ENCODE results near the gene SLAMF6.
"Not testable (repeated sequence)": the region's sequence is repeated elsewhere in the genome, so short reads cannot be mapped to it uniquely, and the experiment has no call there.

The SLAMF6 gene

GRCh38 chr1:160520582-160520981 lies 2.5 kb downstream of the SLAMF6 start:
- peak overlapping the region in 1 of 7 experiments; percentile 25 for H3K4me3 ChIP-seq
- H3K27ac ChIP-seq, result peak overlapping the region in 14 of 21 experiments; percentile 0 to 89 (median 44)

GRCh38 chr1:160519642-160520435 lies 3.2 kb downstream of the SLAMF6 start:
- Histone ChIP-seq H3K27ac (peak overlapping the region in 9 of 21 experiments; percentile 16 to 89 (median 67)), H3K4me3 (peak overlapping the region in 1 of 7 experiments; percentile 25)

- H3K27ac ChIP-seq, result peak overlapping the region in 1 of 21 experiments; percentile 89
- H3K4me3 ChIP-seq, result not testable (repeated sequence)
Measured at GRCh38 chr1:160517519-160517918, 5.5 kb downstream of the SLAMF6 start.

GRCh38 chr1:160515908-160516307 lies 7.1 kb downstream of the SLAMF6 start:
- H3K4me3 ChIP-seq, H3K27ac ChIP-seq: not testable (repeated sequence)

- H3K4me3 ChIP-seq, result no peak overlapping the region
Measured at GRCh38 chr1:160504651-160505050, 18.4 kb downstream of the SLAMF6 start.

GRCh38 chr1:160503087-160503486 lies 20.0 kb downstream of the SLAMF6 start:
- Histone ChIP-seq H3K4me3 (no peak overlapping the region), H3K27ac (no peak overlapping the region)

More at GRCh38 chr1:160504651-160505050, 18.4 kb downstream of the SLAMF6 start:
- no peak overlapping the region for H3K27ac ChIP-seq

DNA sequence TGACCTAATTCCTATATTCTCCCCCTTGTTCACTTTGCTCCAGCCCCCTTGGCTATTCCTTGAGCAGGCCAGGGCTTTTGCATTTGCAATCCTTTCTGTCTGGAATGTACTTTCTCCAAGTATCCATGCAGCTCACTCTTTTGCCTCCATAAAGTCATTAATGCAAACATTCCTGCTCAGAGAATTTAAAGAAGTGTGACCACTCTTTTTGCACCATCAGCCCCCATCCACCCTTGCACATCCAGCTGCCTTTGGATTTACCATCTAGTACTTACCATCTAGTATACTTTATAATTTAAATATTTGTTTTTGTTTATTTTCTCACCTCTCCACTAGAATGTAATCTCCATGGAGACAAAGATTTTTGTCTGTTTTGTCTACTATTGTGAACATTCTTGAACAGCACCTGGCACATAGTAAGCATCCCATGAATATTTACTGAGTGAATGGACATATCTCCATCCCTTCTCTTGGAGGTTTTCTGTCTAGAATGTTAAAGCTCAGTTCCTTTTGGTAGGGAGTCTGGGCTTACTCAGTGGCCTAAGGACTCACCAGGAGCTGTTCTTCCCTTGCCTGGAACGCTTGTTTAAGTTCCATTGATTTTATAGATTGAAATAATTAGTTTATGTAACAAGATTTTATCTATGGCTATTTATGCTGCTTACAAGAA lies 22.6 kb downstream of the SLAMF6 start:
- Histone ChIP-seq H3K27ac (peak overlapping the region in 4 of 21 experiments; percentile 2 to 62 (median 29)), H3K4me3 (no peak overlapping the region)

- peak overlapping the region in 4 of 21 experiments; percentile 2 to 49 (median 32) for H3K27ac ChIP-seq
Measured at GRCh38 chr1:160499631-160500030, 23.4 kb downstream of the SLAMF6 start.

DNA sequence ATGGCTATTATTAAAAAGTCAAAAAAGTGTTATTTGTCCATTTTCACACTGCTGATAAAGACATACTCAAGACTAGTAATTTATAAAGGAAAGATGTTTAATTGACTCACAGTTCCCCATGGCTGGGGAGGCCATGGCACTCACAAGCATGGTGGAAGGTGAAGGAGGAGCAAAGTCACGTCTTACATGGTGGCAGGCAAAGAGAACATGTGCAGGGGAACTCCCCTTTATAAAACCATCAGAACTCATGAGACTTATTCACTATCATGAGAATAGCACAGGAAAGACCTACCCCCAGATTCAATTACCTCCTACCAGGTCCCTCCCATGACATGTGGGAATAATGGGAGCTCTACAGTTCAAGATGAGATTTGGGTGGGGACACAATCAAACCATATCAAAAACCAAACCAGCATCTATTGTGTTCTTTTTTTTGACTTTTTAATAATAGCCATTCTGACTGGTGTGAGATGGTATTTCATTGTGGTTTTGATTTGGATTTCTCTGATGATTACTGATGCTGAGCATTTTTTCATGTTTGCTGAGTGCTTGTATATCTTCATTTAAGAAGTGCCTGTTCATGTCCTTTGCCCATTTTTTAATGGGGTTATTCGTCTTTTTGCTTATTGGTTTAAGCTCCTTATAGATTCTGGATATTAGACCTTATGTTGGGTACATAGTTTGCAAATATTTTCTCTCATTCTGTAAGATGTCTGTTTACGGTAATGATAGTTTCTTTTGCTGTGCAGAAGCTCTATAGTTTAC lies 24.6 kb downstream of the SLAMF6 start:
- H3K27ac ChIP-seq, result peak overlapping the region in 2 of 21 experiments; percentile 29 to 49
- H3K4me3 ChIP-seq, result not testable (repeated sequence)

More at GRCh38 chr1:160499631-160500030, 23.4 kb downstream of the SLAMF6 start:
- H3K4me3 ChIP-seq, result no peak overlapping the region

- Histone ChIP-seq H3K4me3 (no peak overlapping the region), H3K27ac (no peak overlapping the region)
Measured at GRCh38 chr1:160496334-160496733, 26.7 kb downstream of the SLAMF6 start.

GRCh38 chr1:160494620-160495019 lies 28.4 kb downstream of the SLAMF6 start:
- no peak overlapping the region for H3K27ac ChIP-seq

DNA sequence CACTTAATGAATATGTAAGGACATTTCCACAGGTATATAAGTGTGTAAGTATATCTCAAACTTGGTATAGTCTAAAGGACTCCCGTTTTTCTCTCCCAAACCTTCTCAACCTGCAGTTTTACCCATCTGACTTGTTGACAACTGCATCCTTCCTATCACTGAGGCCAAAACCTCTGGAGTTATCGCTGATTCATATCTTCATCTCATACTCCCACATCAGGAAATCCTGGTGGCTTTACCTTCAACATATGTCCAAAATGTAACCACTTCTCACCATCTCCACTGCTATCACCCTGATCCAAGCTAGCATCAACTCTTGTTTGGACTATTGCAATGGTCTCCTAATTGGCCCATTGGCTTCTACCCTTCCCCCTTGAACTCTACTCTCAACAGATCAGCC lies 30.4 kb downstream of the SLAMF6 start:
- Histone ChIP-seq H3K4me3 (no peak overlapping the region), H3K27ac (no peak overlapping the region)

More at GRCh38 chr1:160494620-160495019, 28.4 kb downstream of the SLAMF6 start:
- H3K4me3 ChIP-seq, result no peak overlapping the region

DNA sequence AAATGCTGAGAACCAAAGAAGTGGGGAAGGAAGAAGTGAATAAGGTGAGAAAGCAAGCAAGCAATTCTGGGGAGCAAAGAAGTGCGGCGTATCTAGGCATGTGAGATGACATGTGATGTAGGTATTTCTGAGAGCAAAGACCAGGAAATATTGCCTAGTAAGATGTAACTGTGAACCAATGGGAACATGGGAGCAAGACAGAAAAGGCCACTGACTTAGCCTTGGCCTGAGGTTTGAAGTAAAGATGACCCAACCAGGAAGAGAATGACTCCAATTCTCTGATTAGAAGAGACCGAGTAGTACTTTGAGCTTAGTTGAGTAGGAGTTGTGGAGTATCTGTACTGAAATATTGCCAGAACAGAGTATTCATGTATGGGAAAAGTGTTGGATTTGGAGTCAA lies 31.1 kb downstream of the SLAMF6 start:
- Histone ChIP-seq H3K27ac (no peak overlapping the region), H3K4me3 (no peak overlapping the region)

DNA sequence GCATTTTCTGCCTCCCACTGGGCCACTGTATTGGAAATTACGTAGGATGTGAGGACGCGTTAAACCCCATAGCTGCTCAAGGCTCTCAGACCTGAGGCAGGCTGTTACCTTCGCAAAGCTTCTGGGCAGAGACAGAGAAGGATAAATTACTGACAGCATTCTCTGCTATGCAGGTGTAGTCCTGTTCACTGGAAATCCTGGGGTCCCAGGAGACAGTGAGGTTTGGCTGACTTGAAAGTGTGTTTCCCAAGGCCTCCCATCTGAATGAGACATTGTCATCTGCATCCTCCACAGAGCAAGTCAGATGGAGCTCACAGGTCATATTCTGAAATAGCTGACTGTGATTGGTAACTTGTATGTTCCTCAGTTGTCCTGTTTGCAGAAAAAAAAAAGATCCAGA lies 32.0 kb downstream of the SLAMF6 start:
- Histone ChIP-seq H3K27ac (peak overlapping the region in 1 of 21 experiments; percentile 12), H3K4me3 (no peak overlapping the region)

- Histone ChIP-seq H3K27ac (peak overlapping the region in 2 of 21 experiments; percentile 16 to 27), H3K4me3 (no peak overlapping the region)
Measured at GRCh38 chr1:160489513-160490261, 33.4 kb downstream of the SLAMF6 start.

GRCh38 chr1:160488347-160489058 lies 34.6 kb downstream of the SLAMF6 start:
- peak overlapping the region in 3 of 21 experiments; percentile 6 to 31 (median 27) for H3K27ac ChIP-seq
- H3K4me3 ChIP-seq, result no peak overlapping the region

DNA sequence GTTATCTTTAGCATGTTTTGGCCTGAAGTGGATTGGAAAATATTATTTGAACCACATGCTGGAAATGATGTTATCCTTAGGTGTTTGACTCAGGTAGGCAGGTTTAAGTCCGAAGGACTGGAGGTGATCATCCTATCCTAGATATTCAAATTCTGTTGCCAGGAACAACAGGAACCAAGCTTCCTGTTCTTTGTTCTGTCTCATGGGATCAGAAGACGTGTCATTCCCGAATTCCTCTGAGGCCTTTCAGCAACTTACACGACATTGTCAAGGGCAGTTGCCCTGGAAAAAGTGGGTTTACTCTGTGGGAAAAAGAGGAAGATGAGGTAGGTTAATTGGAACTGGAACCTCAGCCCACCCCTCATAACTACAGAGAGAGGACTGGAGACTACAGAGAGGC lies 36.6 kb downstream of the SLAMF6 start:
- no peak overlapping the region for H3K27ac ChIP-seq
- no peak overlapping the region for H3K4me3 ChIP-seq

GRCh38 chr1:160483505-160484185 lies 39.4 kb downstream of the SLAMF6 start:
- Histone ChIP-seq H3K4me3 (no peak overlapping the region), H3K27ac (no peak overlapping the region)
